Tibial nerve (tissue), 4 donors: ENCODE measurements around the gene TASOR2.

Experiments
- CTCF ChIP-seq, 5 experiments: fragments of 200-600 bp in 3 of 5; fragments of 450-650 bp in 2 of 5; sonication (generic) in 3 of 5; IDR thresholded peaks; one replicate each; pipeline ENCODE4 v1.5.1; 2016 to 2019; ENCODE audit warnings: antibody characterized with exemption in 5 of 5, mild to moderate bottlenecking in 3 of 5, moderate library complexity in 2 of 5
- EP300 ChIP-seq, 2 donors: sonication (generic); formaldehyde crosslinking; IDR thresholded peaks; one replicate each; pipeline ENCODE4 v1.6.1; 2017; ENCODE audit warnings: antibody characterized with exemption in 2 of 2, mild to moderate bottlenecking in 1 of 2
- POLR2A ChIP-seq, 2 donors: fragments of 450-650 bp; IDR thresholded peaks; one replicate each; pipeline ENCODE4 v1.6.1; 2017; ENCODE audit warnings: antibody characterized with exemption in 2 of 2, mild to moderate bottlenecking in 2 of 2, moderate library complexity in 2 of 2

GRCh38 chr10:5709865-5710264, 25.2 kb downstream of the TASOR2 start:
- TF ChIP-seq CTCF (IDR thresholded peaks at IDR 0.05) (no peak), POLR2A (IDR thresholded peaks at IDR 0.05) (no peak), EP300 (IDR thresholded peaks at IDR 0.05) (no peak)
